PFSK-1 (cell line): ENCODE measurements around the gene ZNF816.

ENCODE experiments used
- POLR2AphosphoS5 ChIP-seq: IDR thresholded peaks from 2 replicates; pipeline ENCODE4 v1.6.1; 2012; ENCODE audit warnings: low read depth, mild to moderate bottlenecking, control low read depth, low read length, moderate library complexity
- REST ChIP-seq, 2 experiments: IDR thresholded peaks; 2 replicates each; pipeline versions ENCODE4 v1.6.1 to v1.8.0; 2011 to 2012; ENCODE audit warnings: low read depth in 2 of 2, low read length in 2 of 2, control low read depth in 1 of 2, inconsistent platforms in 1 of 2, mild to moderate bottlenecking in 1 of 2, moderate library complexity in 1 of 2; ENCODE audit not compliant: insufficient read depth in 1 of 2
- SIN3A ChIP-seq: IDR thresholded peaks from 2 replicates; pipeline ENCODE4 v1.6.1; 2012; ENCODE audit warnings: mild to moderate bottlenecking, low read length, moderate library complexity, borderline replicate concordance; ENCODE audit not compliant: insufficient read depth
- TAF1 ChIP-seq: IDR thresholded peaks from 2 replicates; pipeline ENCODE4 v1.6.1; 2012; ENCODE audit warnings: low read length, control low read depth, borderline replicate concordance; ENCODE audit not compliant: insufficient read depth

GRCh38 chr19:52981329-52981728 is 18.6 kb upstream of the ZNF816 start:
- TF ChIP-seq POLR2AphosphoS5 (no peak), SIN3A (no peak), REST (IDR thresholded peaks at IDR 0.05; ENCODE audit: insufficient read depth in 1 of 2, low read depth in 2 of 2, low read length in 2 of 2) (no peak), TAF1 (no peak)
